HG03159 (cell line): ENCODE data around the gene FAM186B.

Source experiments
- ATAC-seq: cut with Tn5 transposase; IDR thresholded peaks from one replicate; pipeline ENCODE4 v1.9.1; 2021; ENCODE audit warnings: mild to moderate bottlenecking, moderate library complexity; ENCODE audit not compliant: unreplicated experiment

FAM186B gene

DNA sequence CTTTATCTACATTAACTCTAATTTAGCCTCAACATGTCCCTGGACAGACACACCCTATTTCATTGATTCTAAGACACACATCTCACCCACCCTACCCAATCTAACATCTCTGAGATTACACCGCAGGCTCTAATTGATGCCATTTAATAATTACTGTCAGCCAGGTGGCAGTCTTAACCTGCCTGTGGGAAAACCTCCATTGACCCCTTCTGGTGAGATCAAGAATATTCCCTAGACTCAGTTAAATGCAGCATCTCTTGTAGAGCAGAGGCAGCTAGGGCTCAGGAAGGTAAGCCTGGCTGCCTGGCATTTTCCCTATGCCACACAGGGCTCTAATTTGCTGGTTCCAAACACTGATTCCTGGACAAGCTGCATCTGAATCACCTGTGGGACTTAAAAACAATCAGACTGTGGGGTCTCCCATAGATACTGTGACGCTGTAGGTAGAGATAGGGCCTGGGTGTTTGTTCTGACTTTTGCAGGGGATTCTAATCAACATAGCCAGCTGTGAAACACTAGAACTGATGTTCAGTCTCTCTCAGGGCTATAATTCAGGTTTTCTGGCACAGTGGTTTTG, 51.8 kb downstream of the FAM186B start:
- no peak for ATAC-seq

GRCh38 chr12:49552899-49553298, 52.5 kb downstream of the FAM186B start:
- ATAC-seq, result no peak

DNA sequence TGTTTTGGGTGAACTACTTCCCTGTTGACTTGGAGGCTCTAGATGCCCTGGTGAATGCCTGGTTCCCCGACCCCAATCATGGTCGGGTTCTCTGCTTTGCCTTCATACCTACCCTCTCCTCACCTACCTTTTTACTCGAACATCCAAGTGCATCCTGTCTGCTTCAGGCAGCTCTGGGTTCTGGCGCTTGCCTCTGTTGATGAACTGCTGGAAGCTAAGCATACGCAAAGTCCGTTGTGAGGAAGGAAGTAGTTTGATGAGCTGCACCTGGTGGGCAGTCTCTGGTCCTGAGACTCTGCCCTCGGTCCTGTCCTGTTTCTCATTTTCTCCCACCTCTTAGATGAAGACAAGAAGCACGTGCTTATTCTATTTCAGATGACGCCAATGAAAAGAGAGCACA, 53.0 kb downstream of the FAM186B start:
- no peak for ATAC-seq

DNA sequence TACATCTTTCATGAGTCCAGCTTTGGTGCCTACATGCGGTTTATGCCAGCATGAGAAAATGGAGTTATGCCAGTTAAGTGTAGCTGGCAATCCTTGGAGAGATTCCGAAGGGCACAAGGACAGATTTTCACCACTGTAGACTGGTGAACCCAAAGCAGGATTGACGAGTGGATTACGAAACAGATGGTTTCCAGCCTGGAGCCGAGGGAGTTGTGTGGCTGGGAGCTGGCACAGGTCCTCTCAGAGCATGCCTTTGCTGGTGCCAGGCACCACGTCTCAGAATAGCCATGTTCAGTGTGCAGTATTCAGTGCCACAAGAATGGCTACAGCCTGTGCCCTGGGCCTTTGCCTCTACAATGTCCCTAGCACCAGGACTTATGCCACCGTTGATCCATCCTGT, 53.4 kb downstream of the FAM186B start:
- no peak for ATAC-seq

DNA sequence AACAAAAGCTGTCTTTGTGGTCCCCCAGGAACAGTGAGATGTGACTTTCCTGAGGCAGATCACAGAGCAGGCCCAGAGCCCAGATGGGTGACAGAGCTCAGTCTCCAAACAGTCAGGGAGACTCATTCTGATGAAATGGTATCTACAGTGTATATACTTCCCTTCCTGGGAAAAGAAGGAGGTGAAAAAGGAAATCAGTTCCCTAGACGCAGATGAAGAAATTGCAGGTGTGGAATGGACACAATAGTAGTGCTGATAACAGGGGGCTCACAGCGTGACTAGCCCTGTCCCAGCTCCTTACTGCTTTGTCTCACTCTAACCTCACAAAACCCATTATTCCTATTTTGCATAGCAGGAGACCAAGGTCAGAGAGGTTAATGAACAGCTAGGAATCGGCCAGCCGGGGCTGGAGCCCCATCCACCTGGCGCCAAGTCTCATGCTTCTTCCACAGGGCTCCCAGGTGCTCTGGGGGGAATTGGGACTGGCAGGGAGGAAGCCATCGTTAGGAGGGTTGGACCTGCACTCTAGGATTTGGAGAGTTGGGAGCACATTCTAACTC, 54.7 kb downstream of the FAM186B start:
- no peak for ATAC-seq

- no peak for ATAC-seq
These were observed 55.4 kb downstream of the FAM186B start for GRCh38 chr12:49549735-49550692.

- no peak for ATAC-seq
These were observed 56.4 kb downstream of the FAM186B start for GRCh38 chr12:49548822-49549648.

DNA sequence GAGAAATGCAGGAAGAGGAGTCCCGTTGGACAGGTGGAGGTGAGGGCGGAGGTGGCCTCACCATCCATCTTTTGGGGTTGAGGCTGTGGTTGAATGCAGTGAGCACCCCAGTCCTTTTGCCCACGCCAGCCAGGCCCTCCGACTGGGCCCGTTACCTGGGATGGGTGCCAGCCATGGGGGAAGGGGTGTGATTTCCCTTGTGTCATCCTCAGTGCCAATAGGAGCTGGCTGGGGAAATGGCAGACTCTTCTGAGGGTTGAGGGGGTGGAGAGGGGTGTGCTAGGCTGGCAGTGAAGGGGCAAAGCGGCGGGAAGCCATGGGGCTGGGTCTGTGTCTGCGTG, 57.0 kb downstream of the FAM186B start:
- no peak for ATAC-seq

DNA sequence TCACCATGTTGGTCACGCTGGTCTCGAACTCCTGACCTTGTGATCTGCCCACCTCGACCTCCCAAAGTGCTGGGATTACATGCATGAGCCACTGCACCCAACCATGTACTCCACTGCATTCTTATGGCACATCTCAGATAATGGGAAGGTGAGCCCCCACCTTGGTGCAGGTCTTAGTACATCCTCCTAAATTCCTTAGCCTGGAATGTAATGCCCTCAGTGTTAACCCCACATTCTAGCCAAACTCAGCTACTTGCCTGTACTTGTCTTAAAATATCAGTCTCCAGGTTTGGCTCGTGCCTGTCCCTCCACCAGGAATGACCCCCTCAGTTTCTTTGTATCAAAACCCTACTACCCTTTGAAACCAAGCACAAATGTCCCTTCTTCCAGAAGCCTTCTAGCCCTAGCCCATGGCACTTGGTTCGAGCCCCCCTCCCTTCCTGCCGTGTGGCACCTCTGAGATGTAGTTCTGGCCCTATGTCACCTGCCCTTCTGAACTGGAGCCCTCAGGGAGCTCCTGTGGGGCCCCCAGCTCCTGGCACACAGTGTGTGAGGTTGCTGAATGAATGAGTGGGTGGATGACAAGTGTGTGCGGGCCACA, 58.2 kb downstream of the FAM186B start:
- ATAC-seq, result no peak

DNA sequence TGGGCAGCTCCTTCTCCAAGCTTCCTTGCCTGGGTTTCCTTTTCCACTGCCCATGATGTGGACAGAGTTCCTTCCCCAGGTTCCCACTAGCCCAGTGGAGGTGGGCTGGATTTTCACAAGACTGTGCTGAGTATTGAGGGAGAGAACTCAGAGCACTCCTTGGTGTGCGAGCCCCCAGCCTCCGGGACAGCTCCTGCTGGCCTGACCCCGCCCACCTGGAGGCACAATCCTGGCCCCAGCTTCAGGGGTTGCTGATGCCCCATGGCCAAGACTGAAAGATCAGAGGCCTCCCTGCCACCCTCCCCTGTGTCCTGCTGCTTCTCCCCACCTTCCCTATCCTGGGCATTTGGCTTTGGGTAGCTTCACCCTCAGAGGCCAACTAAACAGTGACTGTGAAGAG, 59.0 kb downstream of the FAM186B start:
- ATAC-seq, result no peak

DNA sequence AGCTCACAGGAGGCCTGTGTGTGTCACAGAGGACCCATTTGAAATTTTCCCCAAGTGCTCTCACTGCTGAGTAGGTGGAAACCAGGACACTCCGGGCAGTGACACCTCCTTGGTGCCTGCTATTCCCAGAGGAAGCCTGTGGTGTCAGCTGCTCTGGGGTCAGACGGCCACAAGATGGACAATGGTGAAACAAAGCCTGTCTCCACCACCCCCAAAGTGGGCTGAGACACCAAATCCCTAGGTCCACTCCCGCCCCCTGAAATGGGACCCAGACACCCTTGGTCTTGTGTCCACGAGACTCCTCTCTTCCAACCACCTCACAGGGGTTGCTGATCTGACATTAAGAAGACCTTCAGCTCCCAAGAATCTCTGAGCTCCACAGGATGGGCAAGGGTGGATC, 59.6 kb downstream of the FAM186B start:
- ATAC-seq, result no peak

GRCh38 chr12:49543914-49544815, 61.3 kb downstream of the FAM186B start:
- ATAC-seq, result no peak

- no peak for ATAC-seq
These were observed 62.1 kb downstream of the FAM186B start for GRCh38 chr12:49543221-49543913.

GRCh38 chr12:49542592-49543160, 62.8 kb downstream of the FAM186B start:
- ATAC-seq, result no peak

DNA sequence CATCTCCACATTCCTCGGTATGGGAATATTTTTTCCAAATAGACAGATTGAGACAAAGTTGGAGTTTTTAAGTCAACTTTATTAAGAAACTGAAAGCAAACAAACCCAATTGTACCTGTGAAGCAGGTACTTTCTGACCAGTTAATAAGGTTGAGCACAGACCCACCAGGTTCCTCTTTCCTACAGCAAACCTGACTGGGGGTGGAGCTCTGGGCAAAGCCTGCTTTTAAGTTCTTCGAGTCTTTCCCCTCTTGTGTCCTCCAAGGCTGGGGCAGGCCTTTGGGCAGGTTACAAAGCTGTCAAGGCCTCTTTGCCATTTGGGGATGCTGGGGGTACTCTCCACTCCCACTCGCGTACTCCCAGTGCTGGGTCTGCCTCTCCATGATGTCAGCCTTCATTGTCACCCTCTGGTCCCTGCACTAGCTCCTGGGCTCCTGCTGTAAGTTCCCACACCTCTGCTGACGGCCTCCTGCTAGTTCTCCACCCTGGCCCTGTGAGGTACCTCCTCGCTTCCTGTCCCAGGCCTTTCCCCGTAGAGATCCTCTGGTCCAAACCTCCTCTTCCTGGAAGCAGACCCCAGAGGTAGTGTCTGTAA, 63.4 kb downstream of the FAM186B start:
- no peak for ATAC-seq

- no peak for ATAC-seq
These were observed 64.1 kb downstream of the FAM186B start for GRCh38 chr12:49541140-49541861.

DNA sequence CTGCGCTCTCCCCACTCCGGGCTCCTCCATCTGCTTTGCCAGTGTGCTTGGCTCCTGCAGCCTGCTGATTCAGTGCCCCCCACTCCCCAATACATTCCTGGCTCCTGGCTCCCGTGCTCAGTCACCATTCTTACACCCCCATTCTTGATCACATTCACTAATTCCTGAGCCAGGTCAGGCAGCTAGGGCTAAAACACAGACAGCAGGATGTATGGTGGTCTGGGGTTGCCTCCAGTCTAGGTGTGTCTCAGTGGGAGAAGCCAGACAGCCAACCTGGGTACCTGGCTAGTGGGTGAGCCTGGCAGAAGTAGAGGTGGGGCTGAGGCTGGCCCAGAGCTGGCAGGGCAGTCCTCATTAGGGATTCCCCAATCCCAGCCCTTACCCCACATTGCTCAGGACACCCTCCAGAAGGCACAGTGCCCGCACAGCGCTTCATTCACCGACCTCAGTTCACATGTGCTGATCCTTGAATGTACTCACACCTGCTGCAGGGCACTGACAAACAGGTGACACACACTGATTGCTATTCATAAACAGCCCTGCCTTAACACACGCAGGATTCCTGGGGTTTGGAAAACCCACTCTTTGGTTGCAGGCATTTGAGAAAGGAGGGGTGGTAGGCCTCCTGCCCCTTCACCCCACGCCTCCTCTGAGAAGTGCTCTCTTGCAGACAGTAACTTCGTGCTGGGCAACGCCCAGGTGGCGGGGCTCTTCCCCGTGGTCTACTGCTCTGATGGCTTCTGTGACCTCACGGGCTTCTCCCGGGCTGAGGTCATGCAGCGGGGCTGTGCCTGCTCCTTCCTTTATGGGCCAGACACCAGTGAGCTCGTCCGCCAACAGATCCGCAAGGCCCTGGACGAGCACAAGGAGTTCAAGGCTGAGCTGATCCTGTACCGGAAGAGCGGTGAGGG, 65.0 kb downstream of the FAM186B start:
- no peak for ATAC-seq
